ENCODE data around the gene NFE2.

GRCh38 chr12:54321363-54321762 lies 20.5 kb upstream of the NFE2 start:
- TF ChIP-seq ZNF274 (IDR thresholded peaks at IDR 0.05; ENCODE audit: low read depth, low read length), result no peak
- no peak for TF ChIP-seq SUZ12 (IDR thresholded peaks at IDR 0.05; ENCODE audit: extremely low read depth, insufficient read depth, insufficient read length)
- no peak for TF ChIP-seq YY1 (IDR thresholded peaks at IDR 0.05; ENCODE audit: insufficient read depth, insufficient read length)

Measured in NT2/D1 (cell line).